Stimulated activated CD4-positive, alpha-beta T cell treated with anti-CD3 and anti-CD28 coated beads, Interleukin-1b, Interleukin-23, amount 100 ng/mL, for 1 hour (primary cell): ENCODE results near the gene UBXN10.
"Not testable (repeated sequence)": the region's sequence is repeated elsewhere in the genome, so short reads cannot be mapped to it uniquely, and the experiment has no call there.

Source experiments
- DNase-seq, 2 donors: peaks; one replicate each; pipeline ENCODE4 v3.0.0-alpha.2; 2020; ENCODE audit warnings: low read depth in 2 of 2

The UBXN10 gene

DNA sequence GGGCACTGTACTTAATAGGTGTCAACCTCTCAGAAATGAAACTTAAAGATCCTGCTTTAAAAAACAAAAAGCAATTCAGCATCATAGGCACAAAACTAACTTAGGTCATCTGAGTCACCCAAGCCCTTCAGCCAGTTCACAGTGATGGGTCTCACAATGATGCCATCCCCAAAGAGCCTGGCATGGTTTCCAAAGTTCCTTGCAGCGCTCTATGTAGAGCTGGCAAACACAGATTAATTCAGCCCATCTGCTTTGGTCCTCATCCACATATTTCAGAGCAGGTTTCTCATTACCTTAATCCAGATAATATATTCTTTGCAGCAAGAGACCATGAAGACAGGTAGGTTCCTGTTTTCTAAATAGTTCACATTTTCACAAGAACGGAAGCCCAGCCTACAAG is 15.1 kb downstream of the UBXN10 start:
- no peak for DNase-seq

DNA sequence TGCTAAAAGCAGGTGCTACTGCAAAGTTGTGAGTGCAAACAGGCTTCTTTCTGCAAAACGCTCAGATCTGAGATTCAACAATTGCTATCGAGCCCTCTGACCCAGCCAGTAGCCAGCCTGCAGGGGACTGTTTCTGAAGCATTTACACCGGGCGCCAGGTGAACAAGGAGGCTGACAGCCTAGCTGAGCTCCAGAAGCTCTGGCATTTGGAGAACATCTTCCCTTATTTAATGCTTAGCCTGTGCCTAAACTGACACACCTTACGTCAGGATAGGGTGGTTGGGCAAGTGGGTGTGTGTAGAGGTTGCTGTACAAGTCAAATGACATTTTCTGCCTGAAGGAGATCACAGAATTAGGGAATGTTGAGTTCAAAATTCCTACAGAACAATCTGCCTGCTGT is 16.3 kb downstream of the UBXN10 start:
- DNase-seq = no peak

DNA sequence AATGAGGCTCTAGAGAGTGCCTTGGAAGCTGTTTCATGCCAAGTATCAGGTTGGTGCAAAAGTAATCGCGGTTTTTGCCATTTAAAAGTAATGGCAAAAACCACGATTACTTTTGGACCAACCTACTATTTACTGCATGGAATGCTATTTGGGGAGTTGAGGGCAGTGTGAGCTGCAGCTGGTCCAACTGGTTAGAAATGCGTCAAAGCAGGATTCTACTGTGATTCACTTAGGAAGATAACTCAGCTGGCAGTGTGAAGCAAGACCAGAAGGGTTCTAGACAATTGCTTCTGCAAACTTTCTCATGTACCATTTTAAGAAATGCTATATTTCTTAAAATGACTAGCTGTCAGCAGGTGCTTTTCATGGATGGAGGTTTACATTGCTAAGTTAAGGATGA is 21.6 kb downstream of the UBXN10 start:
- no peak for DNase-seq

DNA sequence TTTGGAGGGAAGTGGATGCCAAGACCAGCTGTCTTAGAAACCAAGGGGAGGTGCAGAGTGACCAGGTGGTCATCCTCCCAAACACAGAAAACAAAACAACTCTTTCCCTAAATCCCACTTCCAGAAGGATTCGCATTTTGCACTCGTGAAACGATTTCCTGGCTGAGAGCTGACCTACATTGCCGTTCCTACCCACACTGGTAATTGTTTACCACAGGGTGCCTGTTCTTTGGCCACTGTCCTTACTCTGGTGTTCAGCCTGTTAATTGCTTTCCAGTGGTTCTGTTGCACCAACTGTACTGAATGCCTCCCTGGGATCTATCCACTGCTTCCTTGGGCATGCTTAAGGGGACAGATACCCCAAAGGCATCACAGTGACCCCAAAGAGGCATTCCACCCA is 23.6 kb downstream of the UBXN10 start:
- no peak for DNase-seq

DNA sequence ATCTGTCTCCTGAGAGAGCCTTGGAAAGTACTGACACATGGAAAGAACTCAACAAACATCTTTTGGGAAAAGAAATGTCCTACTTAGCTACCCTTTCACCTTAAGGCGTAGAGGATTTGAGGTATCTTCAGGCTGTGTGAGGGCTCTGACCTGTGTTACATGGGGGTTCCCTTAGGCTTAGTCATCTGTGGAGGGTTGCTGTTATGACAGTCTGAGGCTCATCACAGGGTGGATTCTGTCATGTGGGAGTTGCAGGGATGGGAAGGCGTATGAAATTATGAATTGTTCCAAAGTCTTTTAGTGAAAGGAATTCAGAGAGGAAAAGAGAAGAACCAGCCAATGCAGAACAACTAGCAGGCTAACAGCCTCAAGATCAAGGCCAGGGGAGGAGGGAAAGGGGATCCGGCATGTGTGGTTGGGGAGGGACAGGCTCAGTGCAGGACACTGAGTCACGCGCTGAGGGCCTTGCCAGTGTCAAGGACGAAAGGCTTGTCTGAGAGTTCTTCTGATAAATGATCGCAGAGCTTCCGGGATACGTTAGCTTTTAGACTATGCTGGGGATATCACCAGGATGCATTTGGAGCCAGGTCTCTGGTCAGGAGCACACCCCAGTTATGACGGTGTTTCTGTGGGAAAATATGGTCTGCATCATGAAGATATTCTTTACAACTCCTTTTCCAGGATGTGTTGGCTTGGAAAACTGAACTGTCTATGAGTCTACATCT is 25.0 kb downstream of the UBXN10 start:
- DNase-seq = no peak

DNA sequence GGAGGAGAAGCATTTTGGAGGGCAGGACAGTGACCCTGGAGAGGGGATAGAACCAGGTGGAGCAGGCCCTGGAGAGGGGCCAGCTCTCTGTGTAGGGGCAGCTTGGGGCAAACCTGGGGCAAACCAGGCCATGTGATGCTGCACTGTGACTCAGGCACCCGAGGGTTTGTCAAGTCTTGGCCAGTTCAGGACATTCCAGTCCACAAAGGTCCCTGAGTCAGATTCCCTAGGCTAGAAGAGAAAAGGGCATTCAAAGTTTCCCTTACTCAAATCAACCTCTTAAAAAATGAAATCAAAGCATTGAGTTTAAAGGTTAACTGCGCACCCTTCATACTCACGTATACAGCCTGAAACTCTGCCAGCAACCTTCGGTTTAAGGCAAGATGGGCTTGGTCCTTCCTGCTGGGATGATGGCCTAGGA is 25.6 kb downstream of the UBXN10 start:
- no peak for DNase-seq

DNA sequence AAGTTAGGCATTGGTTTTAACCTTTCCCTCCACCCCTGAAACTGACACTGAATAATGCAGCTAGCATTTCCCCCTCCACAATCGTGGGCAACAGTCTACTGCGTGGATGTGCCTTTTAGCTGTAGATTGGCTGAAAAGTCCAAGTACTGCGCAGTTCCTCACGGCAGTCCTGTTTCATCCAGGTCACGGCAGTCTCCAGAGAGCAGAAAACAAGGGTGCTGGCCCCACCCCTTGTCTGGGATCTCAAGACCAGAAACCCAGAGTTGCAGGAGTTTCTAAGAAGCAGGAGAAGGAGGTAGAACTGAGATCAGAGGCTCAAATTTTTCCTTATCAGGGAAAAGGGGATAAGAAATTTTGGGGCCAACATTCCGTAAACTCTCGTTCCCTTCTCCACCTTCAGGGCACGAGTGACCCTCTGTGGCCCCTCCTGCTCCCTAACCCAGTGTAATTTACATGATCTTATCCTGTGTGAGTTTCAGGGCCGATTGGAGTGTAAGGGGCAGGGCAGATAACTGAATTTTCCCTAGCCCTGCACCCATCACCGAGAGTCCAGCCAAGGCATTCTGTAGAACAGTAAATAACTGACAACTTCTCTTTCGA is 26.3 kb downstream of the UBXN10 start:
- no peak for DNase-seq

DNA sequence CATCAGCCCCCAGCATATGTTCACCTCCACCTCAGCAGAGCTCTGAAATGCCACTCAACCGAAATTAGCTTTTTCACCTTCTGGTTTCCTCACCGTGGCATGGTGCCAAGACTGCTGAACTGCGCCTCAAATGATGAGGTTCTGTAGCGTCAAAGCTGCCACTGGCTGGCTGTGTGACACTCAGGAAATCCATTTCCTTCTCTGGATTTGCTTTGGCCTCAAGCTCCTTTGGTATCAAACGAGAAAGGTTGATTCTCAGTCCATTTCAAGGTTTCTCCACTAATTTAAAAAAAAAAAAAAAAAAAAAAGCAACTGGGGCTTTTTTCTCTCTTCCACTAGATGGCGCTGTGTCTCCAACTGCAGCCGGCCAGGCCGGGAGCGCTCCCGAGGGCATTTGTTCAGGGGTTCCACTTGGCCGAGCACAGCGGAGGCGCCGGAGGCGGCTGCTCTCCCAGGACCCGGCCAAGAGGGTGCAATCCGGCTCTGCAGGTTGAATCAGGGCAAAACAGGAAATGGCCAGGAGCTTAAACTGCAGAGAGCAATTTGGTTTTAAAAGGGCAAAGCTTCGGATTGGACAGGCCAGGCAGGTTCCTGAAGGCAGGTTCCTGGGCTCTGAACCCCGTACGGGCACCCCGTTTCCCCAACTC is 26.9 kb downstream of the UBXN10 start:
- peak in 1 of 2 donors; percentile 18 for DNase-seq

DNA sequence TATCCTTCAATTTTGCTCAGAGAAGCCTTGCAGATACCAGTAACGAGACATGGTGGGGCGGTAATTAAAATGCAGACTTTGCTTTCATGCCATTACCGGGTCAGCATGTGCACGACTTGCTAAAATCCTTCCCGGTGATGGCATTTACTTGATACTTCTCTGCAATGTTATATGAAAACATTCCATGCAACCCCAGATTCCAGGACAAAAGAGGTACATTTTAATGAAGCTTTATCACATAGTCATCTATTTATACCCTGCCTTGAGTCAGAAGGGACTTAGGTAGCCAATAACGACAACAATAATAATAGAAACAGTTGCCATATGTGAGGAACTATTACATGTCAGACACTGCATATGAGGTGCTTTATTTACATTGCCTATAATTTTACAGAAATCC is 29.8 kb downstream of the UBXN10 start:
- no peak for DNase-seq

DNA sequence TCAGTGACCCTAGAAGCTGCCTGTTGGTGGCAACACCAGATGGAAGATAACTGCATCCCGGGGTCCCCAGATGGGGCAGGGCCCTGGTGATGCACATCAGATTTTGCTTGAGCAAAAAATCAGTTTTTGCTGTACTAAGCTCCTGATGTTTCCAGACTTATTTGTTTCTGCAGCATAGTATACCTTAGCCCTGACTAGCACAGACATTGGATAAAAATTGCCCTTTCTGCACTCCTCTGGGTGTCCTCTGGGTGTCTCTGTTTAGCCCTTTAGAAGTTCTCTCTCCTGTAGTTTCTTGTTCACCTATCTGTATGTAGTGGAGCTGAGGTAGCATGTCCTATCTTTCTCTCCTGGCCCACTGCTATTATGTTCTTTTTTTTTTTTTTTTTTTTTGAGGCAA is 30.7 kb downstream of the UBXN10 start:
- no peak for DNase-seq

DNA sequence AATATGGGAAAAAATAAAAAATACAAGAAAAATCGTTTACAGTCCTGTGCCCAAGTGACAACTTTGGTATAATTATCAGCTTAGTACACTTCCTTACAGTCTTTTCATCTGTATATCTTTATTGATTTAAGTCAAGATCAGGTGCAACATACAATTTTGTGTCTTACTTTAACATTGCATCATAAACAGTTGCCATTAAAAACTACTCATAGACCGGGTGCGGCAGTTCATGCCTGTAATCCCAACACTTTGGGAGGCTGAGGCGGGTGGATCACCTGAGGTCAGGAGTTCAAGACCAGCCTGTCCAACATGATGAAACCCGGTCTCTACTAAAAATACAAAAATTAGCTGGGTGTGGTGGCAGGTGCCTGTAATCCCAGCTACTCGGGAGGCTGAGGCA is 33.2 kb downstream of the UBXN10 start:
- DNase-seq = not testable (repeated sequence)

DNA sequence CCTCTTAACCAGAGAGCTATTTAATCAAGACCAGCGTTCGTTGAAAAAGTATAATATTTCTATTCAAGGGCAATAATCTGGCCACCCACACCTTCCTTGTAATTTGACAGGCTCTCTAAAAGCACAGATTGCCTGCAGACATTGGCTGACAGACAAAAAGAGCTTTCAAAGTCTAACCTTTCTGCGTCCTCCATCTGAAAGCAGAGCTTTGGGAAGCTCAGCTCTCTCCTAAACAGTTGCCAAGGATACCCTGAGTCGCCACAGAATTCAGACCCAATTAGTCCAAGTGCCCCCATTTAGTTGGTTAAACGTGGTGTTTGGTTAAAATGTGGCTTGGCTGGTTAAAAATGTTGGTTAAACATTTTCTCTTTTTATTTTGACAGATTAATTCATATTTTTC is 34.1 kb downstream of the UBXN10 start:
- DNase-seq = no peak

DNA sequence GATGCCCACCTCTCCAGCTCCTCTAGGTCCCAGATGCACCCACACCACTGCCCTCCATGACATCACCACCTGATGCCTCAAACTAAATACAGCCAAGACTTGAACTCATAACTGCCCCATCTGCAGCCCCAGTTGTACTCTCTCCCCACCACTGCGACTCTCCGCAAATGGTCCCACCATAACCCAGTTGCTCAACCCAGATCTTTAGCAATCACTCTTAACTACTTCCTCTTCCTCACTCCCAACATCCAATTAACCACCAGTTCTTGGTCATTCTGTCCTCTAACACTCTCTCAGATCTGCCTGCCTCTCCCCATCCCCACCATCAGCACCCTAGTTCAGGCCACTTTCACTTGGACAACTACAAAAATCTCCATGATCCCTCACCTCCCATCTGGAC is 37.2 kb downstream of the UBXN10 start:
- DNase-seq = no peak

DNA sequence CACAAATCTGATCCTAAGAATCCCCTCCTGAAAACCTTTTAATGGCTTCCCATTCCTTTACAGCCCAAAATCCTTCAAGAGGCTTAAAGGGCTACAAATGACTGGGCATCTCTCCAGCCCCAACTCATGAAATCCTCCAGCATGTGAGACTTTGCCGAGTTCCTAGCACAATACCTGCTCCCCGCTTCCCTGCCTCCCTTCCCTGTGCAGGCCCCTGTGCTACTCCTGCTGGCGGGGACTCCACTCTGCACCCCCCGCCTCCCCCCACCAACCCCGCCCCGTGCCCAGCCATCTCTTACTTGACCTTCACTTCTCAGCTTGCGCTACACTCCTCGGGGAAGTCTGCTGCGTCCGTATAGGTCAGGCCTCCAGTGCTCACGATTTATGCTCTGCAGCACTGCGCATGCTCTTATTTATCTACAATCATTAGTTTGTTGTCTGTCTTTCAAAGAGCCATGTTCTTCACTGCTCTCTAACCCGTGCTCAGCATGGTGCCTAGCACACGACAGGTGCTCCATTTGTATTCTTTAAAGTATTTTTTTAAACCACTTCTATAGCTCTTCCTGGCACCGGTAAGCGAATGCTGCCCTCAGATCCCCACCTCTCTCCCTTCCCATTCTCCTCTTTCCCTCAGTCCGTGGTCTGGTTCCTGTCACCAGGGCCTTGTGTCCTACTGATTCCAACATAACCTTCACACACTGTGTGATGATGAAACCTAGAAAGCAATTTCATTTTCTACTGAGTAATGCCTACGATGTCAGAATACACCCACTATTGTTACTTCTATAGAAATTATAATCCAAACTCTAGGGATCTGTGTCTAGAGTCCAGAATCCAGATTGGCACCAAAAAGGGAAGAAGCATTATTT is 37.9 kb downstream of the UBXN10 start:
- no peak for DNase-seq

DNA sequence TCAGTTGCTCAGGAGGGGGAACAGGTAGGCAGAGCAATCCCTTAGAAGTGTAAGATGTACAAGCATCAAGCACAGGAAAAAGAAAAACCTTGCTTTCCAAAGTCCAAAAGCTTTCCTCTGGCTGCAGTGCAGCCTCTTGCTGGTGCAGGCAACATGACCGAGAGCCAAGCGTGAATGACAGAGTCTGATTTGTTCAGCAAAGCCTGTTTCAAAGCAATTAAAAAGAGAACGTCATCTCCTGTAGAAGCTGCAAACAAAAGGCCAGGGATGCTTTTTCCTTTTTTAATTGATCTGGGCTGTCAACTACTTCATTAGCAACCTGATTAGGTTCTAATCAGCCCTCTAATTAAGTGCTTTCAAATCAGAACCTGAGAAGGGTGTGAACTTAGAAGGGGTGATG is 38.6 kb downstream of the UBXN10 start:
- DNase-seq = no peak

DNA sequence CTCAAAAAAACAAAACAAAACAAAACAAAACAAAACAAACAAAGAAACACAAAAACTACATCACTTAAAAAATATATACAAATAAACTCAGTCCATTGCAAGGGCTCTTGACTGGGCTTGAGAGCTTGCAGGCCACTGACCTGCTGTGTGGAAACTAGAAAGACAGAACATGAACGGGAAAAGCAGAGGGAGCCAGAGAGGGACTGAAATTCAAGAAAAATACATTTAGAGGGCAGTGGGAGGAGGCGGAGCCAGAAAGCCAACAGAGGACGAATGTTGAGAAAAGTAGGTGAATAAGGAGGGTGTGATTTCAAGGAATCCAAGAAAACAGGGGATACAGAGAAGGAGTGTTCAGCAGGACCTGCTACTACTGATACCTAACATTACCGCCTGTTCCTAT is 41.8 kb downstream of the UBXN10 start:
- no peak for DNase-seq

DNA sequence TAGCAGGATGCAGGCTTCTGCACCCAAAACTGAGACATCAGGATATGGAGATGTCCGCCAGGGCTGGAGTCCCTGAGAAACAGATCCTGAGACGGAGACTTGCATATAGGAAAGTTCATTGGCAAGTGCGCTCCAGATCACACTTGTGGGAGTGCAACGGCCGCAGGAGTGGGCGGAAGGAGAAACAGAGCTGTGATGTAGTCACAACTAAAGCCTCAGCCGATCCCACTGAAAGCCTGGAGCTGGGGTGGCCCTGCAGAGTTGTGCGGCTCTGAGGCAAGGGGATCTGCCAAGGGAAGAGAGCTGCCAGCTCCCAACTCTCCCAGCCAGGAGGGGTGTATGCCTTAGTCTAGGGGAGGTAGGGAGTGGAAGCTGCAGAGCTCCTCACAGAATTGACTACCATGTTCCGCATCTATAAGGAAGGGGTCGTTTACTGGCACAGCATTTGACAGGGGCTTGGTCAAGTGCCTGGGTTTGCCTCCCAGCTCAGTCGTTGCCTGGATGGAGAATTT is 42.5 kb downstream of the UBXN10 start:
- DNase-seq = no peak

DNA sequence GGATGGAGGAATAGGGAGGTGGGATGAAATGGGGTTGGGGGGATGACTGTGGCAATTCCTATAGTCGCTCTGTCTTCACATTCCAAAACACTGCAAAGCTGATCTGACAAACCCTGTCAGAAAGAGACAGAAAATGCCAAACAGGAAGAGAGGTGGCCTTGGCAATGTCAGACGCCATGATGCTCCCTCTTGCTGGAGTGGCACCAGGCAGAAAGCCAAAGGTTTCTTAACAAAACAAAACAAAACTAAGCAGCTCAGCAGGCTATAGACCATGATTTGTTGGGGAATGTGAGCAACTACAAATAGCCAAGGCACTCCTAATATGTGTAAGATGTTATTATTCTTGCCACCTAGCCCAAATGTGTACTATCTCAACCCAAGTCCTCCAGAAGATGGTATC is 43.3 kb downstream of the UBXN10 start:
- DNase-seq = no peak

DNA sequence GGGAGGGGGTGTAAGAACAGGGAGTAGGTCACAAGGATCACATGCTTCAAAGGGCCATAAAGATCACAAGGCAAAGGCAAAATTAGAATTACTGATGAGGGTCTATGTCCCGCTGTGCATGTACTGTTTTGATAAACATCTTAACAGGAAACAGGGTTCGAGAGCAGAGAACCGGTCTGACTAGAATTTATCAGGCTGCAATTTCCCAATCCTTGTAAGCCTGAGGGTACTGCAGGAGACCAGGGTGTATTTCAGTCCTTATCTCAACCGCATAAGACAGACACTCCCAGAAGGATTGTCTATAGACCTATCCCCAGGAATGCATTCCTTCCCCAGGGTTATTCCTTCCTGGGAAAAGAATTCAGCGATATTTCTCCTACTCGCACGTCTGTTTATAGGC is 46.7 kb downstream of the UBXN10 start:
- DNase-seq = not testable (repeated sequence)

DNA sequence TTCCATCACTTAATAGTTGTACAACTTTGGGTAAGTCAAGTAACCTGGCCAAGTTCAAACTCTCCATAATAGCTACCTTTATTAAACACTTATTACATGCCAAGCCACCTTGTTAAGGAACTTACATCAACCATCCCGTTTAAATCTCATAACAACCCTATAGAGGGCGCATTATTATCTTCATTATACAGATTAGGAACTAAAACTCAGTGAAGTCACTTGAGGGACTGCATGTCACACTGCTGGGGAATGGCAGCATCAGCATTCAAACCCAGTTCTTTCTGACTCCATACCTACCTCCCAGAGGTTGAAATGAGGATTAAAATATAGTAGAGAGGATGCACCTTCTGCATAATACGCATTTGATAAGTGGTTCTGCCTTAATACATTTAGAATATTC is 47.5 kb downstream of the UBXN10 start:
- no peak for DNase-seq

DNA sequence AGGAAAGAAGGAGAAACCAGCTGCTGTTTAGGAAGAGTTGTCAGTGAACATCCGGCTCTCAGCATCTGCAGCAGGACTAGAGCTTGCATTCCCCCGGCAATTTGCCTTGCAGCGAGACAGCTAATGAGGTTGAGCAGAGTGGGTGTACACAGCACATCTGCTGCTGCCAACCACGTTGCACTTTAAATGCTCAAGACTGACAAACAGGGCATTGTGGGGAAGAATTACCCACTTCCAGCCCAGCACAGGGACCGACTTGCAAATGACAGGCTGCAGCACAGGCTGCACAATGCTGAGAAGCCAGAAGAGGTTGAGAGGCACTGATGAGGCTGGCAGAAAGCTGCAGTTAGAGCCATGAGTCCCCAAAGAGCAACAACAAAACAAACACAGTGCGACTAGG is 48.0 kb downstream of the UBXN10 start:
- DNase-seq = no peak
